GM23338 (cell line): ENCODE results near the gene POLR1A. TPM values are rescaled to one million over a fixed set of nuclear protein-coding genes. Genes with fewer than 3 reads are reported as not detected.

ENCODE experiments used
- ATAC-seq: fragments of 200-7000 bp; cut with Tn5 transposase; 3 replicates; pipeline ENCODE4 v1.9.1; 2020
- DNase-seq: peaks from one replicate; pipeline ENCODE4 v3.0.0-alpha.2; 2015; ENCODE audit warnings: low spot score
- H2AFZ ChIP-seq: fragments of 200-600 bp; sonication (generic); 2 replicates; pipeline ENCODE4 v1.8.0; 2016; ENCODE audit warnings: antibody characterized with exemption, mild to moderate bottlenecking, moderate library complexity
- H3F3A ChIP-seq: fragments of 200-600 bp; sonication (generic); replicated peaks from 2 replicates; pipeline ENCODE4 v1.8.0; 2017; ENCODE audit warnings: antibody characterized with exemption, mixed run types, low read depth
- H3K27ac ChIP-seq: fragments of 200-600 bp; sonication (generic); 2 replicates; pipeline ENCODE4 v1.6.1; 2016; ENCODE audit warnings: low read depth
- H3K27me3 ChIP-seq: fragments of 200-600 bp; sonication (generic); 2 replicates; pipeline ENCODE4 v1.8.0; 2016; ENCODE audit warnings: mild to moderate bottlenecking, mixed run types, moderate library complexity; ENCODE audit not compliant: insufficient read depth
- H3K36me3 ChIP-seq: fragments of 200-600 bp; sonication (generic); 2 replicates; pipeline ENCODE4 v1.8.0; 2016; ENCODE audit warnings: mild to moderate bottlenecking; ENCODE audit not compliant: insufficient read depth
- H3K4me1 ChIP-seq: fragments of 200-600 bp; sonication (generic); 2 replicates; pipeline ENCODE4 v1.8.0; 2016; ENCODE audit warnings: mild to moderate bottlenecking, moderate library complexity; ENCODE audit not compliant: insufficient read depth
- H3K4me2 ChIP-seq: fragments of 200-600 bp; sonication (generic); 2 replicates; pipeline ENCODE4 v1.7.1; 2017; ENCODE audit warnings: mixed run types
- H3K4me3 ChIP-seq: fragments of 200-600 bp; sonication (generic); 2 replicates; pipeline ENCODE4 v1.6.1; 2016; ENCODE audit warnings: mixed run types
- H3K79me2 ChIP-seq: fragments of 200-600 bp; sonication (generic); replicated peaks from 2 replicates; pipeline ENCODE4 v1.8.0; 2017; ENCODE audit warnings: mild to moderate bottlenecking; ENCODE audit not compliant: insufficient read depth
- H3K9me2 ChIP-seq: fragments of 200-600 bp; sonication (generic); 2 replicates; pipeline ENCODE4 v1.8.0; 2017; ENCODE audit not compliant: insufficient read depth
- H4K20me1 ChIP-seq: fragments of 200-600 bp; sonication (generic); replicated peaks from 2 replicates; pipeline ENCODE4 v1.8.0; 2017; ENCODE audit warnings: mild to moderate bottlenecking; ENCODE audit not compliant: insufficient read depth
- H3K27ac Mint-ChIP-seq: 2 replicates; pipeline ENCODE4 v1.8.0; 2020; ENCODE audit warnings: inconsistent platforms, mild to moderate bottlenecking, moderate library complexity, mixed read lengths
- H3K27me3 Mint-ChIP-seq: 3 replicates; pipeline ENCODE4 v1.8.0; 2022; ENCODE audit warnings: low read depth, mild to moderate bottlenecking, moderate library complexity, mixed read lengths, inconsistent platforms; ENCODE audit not compliant: insufficient read depth, poor library complexity
- H3K36me3 Mint-ChIP-seq: 3 replicates; pipeline ENCODE4 v1.8.0; 2021; ENCODE audit warnings: low read depth, mild to moderate bottlenecking, inconsistent platforms, moderate library complexity, mixed read lengths
- H3K4me1 Mint-ChIP-seq: 3 replicates; pipeline ENCODE4 v1.8.0; 2020; ENCODE audit warnings: mild to moderate bottlenecking, inconsistent platforms, mixed read lengths
- H3K4me3 Mint-ChIP-seq: 3 replicates; pipeline ENCODE4 v1.8.0; 2021; ENCODE audit warnings: moderate library complexity, mild to moderate bottlenecking, inconsistent platforms, mixed read lengths
- H3K9me3 Mint-ChIP-seq: 3 replicates; pipeline ENCODE4 v1.8.0; 2020; ENCODE audit warnings: moderate library complexity, mild to moderate bottlenecking, inconsistent platforms, mixed read lengths
- CREB1 ChIP-seq: fragments of 250-450 bp; sonication (Bioruptor Pico); IDR thresholded peaks from 2 replicates; pipeline ENCODE4 v1.5.0; 2020; ENCODE audit warnings: low read depth, mild to moderate bottlenecking, moderate library complexity
- ETS1 ChIP-seq: IDR thresholded peaks from 2 replicates; pipeline ENCODE4 v1.6.1; 2016; ENCODE audit warnings: antibody characterized with exemption
- JUNB ChIP-seq: IDR thresholded peaks from one replicate; pipeline ENCODE4 v1.6.1; 2016; ENCODE audit warnings: antibody characterized with exemption; ENCODE audit not compliant: unreplicated experiment
- REST ChIP-seq: IDR thresholded peaks from one replicate; pipeline ENCODE4 v1.6.1; 2018; ENCODE audit warnings: antibody characterized with exemption; ENCODE audit not compliant: unreplicated experiment
- polyA plus RNA-seq: library from polyadenylated mRNA; unstranded; fragments of >200 nt; fragmentation: Nextera tagmentation; extraction: Ambion mirVana; gene quantifications from 2 replicates; pipeline ENCODE4 v1.2.1, GENCODE V29; 2016
- total RNA-seq: library from RNA; depleted of rRNA; stranded (reverse); fragments of >200 nt; shearing (Covaris generic); gene quantifications from 2 replicates; pipeline ENCODE4 v1.2.3, GENCODE V29; 2014

Gene POLR1A
- total and polyA plus RNA-seq, 2 experiments from 2014 or later, result 13.8 to 43.2 TPM

- Histone ChIP-seq H3K36me3 (peaks cover 12% of the 10 kb centered on the region), H3K27ac (no peak overlapping the region), H2AFZ (no peak overlapping the region), H3K79me2 (0 out of 2 replicates have a peak, but pooled peaks cover 2% of the 10 kb centered on the region), H3K4me1 (no peaks in the 10 kb centered on the region), H3K4me2 (no peak overlapping the region), H3F3A (no peaks in the 10 kb centered on the region), H3K4me3 (no peak overlapping the region), H4K20me1 (no peaks in the 10 kb centered on the region), H3K27me3 (no peaks in the 10 kb centered on the region), H3K9me2 (no peaks in the 10 kb centered on the region)
- TF ChIP-seq JUNB (no peak), ETS1 (no peak), CREB1 (CRISPR knock-in tag) (no peak)
- Mint-ChIP-seq H3K27me3 (no peaks in the 10 kb centered on the region), H3K27ac (no peak overlapping the region), H3K4me1 (no peaks in the 10 kb centered on the region), H3K9me3 (no peaks in the 10 kb centered on the region), H3K4me3 (no peak overlapping the region), H3K36me3 (peaks cover 46% of the 10 kb centered on the region)
- DNase-seq (no peak), ATAC-seq (no peak)
Observed at GRCh38 chr2:86055314-86055713, 50.4 kb downstream of the POLR1A start.

- no peak overlapping the region for H3K4me3 Mint-ChIP-seq
- Histone ChIP-seq H2AFZ (no peak overlapping the region), H3K4me1 (no peaks in the 10 kb centered on the region), H3K27ac (no peak overlapping the region), H4K20me1 (no peaks in the 10 kb centered on the region), H3K79me2 (no peaks in the 10 kb centered on the region), H3F3A (no peaks in the 10 kb centered on the region), H3K4me3 (no peak overlapping the region), H3K9me2 (no peaks in the 10 kb centered on the region), H3K27me3 (no peaks in the 10 kb centered on the region), H3K4me2 (no peak overlapping the region), H3K36me3 (peaks cover 9% of the 10 kb centered on the region)
- peaks cover 46% of the 10 kb centered on the region for H3K36me3 Mint-ChIP-seq
- ATAC-seq, result no peak
- no peaks in the 10 kb centered on the region for H3K9me3 Mint-ChIP-seq
- no peak for DNase-seq
- TF ChIP-seq REST, result no peak
- no peak for TF ChIP-seq ETS1
- no peak for TF ChIP-seq CREB1 (CRISPR knock-in tag)
- no peaks in the 10 kb centered on the region for H3K4me1 Mint-ChIP-seq
- no peak overlapping the region for H3K27ac Mint-ChIP-seq
- H3K27me3 Mint-ChIP-seq, result no peaks in the 10 kb centered on the region
Observed at GRCh38 chr2:86054535-86055082, 51.1 kb downstream of the POLR1A start.
